ENCODE data around the gene SRSF2.

Gene SRSF2

GRCh38 chr17:76690596-76691280, 46.4 kb downstream of the SRSF2 start:
- H3K9me3 ChIP-seq (ENCODE audit: insufficient read depth, low read depth, low read length) = no peaks in the 10 kb centered on the region
- H3K9ac ChIP-seq (ENCODE audit: low read depth, low read length) = no peak overlapping the region
- no peaks in the 10 kb centered on the region for H3K27me3 ChIP-seq (ENCODE audit: insufficient read depth, low read length)
- H3K36me3 ChIP-seq (ENCODE audit: insufficient read depth, low read depth, low read length) = no peaks in the 10 kb centered on the region
- H3K27ac ChIP-seq (ENCODE audit: low read length) = no peak overlapping the region
- H3K4me1 ChIP-seq (ENCODE audit: insufficient read depth, low read length) = peaks cover 10% of the 10 kb centered on the region
- H3K4me3 ChIP-seq (ENCODE audit: low read length) = no peak overlapping the region

- peaks cover 10% of the 10 kb centered on the region for H3K4me1 ChIP-seq (ENCODE audit: insufficient read depth, low read length)
- no peak overlapping the region for H3K4me3 ChIP-seq (ENCODE audit: low read length)
- H3K36me3 ChIP-seq (ENCODE audit: insufficient read depth, low read depth, low read length) = no peaks in the 10 kb centered on the region
- H3K9ac ChIP-seq (ENCODE audit: low read depth, low read length) = no peak overlapping the region
- H3K27me3 ChIP-seq (ENCODE audit: insufficient read depth, low read length) = no peaks in the 10 kb centered on the region
- H3K9me3 ChIP-seq (ENCODE audit: insufficient read depth, low read depth, low read length) = no peaks in the 10 kb centered on the region
- H3K27ac ChIP-seq (ENCODE audit: low read length) = no peak overlapping the region
These were observed 47.3 kb downstream of the SRSF2 start for GRCh38 chr17:76689859-76690258.

- Histone ChIP-seq H3K4me3 (ENCODE audit: low read length) (no peak overlapping the region), H3K36me3 (ENCODE audit: insufficient read depth, low read depth, low read length) (no peaks in the 10 kb centered on the region), H3K27me3 (ENCODE audit: insufficient read depth, low read length) (no peaks in the 10 kb centered on the region), H3K9ac (ENCODE audit: low read depth, low read length) (no peak overlapping the region), H3K27ac (ENCODE audit: low read length) (no peak overlapping the region), H3K9me3 (ENCODE audit: insufficient read depth, low read depth, low read length) (no peaks in the 10 kb centered on the region), H3K4me1 (ENCODE audit: insufficient read depth, low read length) (peaks cover 10% of the 10 kb centered on the region)
These were observed 48.9 kb downstream of the SRSF2 start for GRCh38 chr17:76688165-76688622.

- Histone ChIP-seq H3K4me1 (ENCODE audit: insufficient read depth, low read length) (peaks cover 10% of the 10 kb centered on the region), H3K9me3 (ENCODE audit: insufficient read depth, low read depth, low read length) (no peaks in the 10 kb centered on the region), H3K27ac (ENCODE audit: low read length) (no peak overlapping the region), H3K9ac (ENCODE audit: low read depth, low read length) (no peak overlapping the region), H3K4me3 (ENCODE audit: low read length) (no peak overlapping the region), H3K36me3 (ENCODE audit: insufficient read depth, low read depth, low read length) (no peaks in the 10 kb centered on the region), H3K27me3 (ENCODE audit: insufficient read depth, low read length) (no peaks in the 10 kb centered on the region)
These were observed 49.6 kb downstream of the SRSF2 start for GRCh38 chr17:76687298-76688164.

- Histone ChIP-seq H3K4me3 (ENCODE audit: low read length) (no peak overlapping the region), H3K4me1 (ENCODE audit: insufficient read depth, low read length) (peaks cover 10% of the 10 kb centered on the region), H3K9me3 (ENCODE audit: insufficient read depth, low read depth, low read length) (no peaks in the 10 kb centered on the region), H3K9ac (ENCODE audit: low read depth, low read length) (no peak overlapping the region), H3K36me3 (ENCODE audit: insufficient read depth, low read depth, low read length) (no peaks in the 10 kb centered on the region), H3K27me3 (ENCODE audit: insufficient read depth, low read length) (no peaks in the 10 kb centered on the region), H3K27ac (ENCODE audit: low read length) (no peak overlapping the region)
These were observed 50.4 kb downstream of the SRSF2 start for GRCh38 chr17:76686538-76687297.

- peaks cover 13% of the 10 kb centered on the region for H3K4me1 ChIP-seq (ENCODE audit: insufficient read depth, low read length)
- H3K27ac ChIP-seq (ENCODE audit: low read length) = no peak overlapping the region
These were observed 51.3 kb downstream of the SRSF2 start for GRCh38 chr17:76685846-76686245.

GRCh38 chr17:76685366-76685765, 51.8 kb downstream of the SRSF2 start:
- Histone ChIP-seq H3K4me3 (ENCODE audit: low read length) (no peak overlapping the region), H3K9me3 (ENCODE audit: insufficient read depth, low read depth, low read length) (no peaks in the 10 kb centered on the region), H3K36me3 (ENCODE audit: insufficient read depth, low read depth, low read length) (no peaks in the 10 kb centered on the region), H3K9ac (ENCODE audit: low read depth, low read length) (no peak overlapping the region), H3K27me3 (ENCODE audit: insufficient read depth, low read length) (no peaks in the 10 kb centered on the region), H3K27ac (ENCODE audit: low read length) (no peak overlapping the region), H3K4me1 (ENCODE audit: insufficient read depth, low read length) (peaks cover 13% of the 10 kb centered on the region)

More at GRCh38 chr17:76685846-76686245, 51.3 kb downstream of the SRSF2 start:
- H3K4me3 ChIP-seq (ENCODE audit: low read length) = no peak overlapping the region
- H3K27me3 ChIP-seq (ENCODE audit: insufficient read depth, low read length) = no peaks in the 10 kb centered on the region
- no peaks in the 10 kb centered on the region for H3K9me3 ChIP-seq (ENCODE audit: insufficient read depth, low read depth, low read length)
- no peaks in the 10 kb centered on the region for H3K36me3 ChIP-seq (ENCODE audit: insufficient read depth, low read depth, low read length)
- no peak overlapping the region for H3K9ac ChIP-seq (ENCODE audit: low read depth, low read length)

GRCh38 chr17:76684756-76685155, 52.4 kb downstream of the SRSF2 start:
- peaks cover 13% of the 10 kb centered on the region for H3K4me1 ChIP-seq (ENCODE audit: insufficient read depth, low read length)

More at GRCh38 chr17:76684756-76685155, 52.4 kb downstream of the SRSF2 start:
- Histone ChIP-seq H3K9me3 (ENCODE audit: insufficient read depth, low read depth, low read length) (no peaks in the 10 kb centered on the region), H3K27me3 (ENCODE audit: insufficient read depth, low read length) (no peaks in the 10 kb centered on the region), H3K36me3 (ENCODE audit: insufficient read depth, low read depth, low read length) (no peaks in the 10 kb centered on the region), H3K9ac (ENCODE audit: low read depth, low read length) (no peak overlapping the region), H3K4me3 (ENCODE audit: low read length) (no peak overlapping the region), H3K27ac (ENCODE audit: low read length) (no peak overlapping the region)
